AG09319 (cell line): ENCODE results near the gene CMBL.

Experiments
- DNase-seq: peaks from one replicate; pipeline ENCODE4 v3.0.0-alpha.2; 2010; ENCODE audit warnings: low read depth; ENCODE audit errors: extremely low read depth
- TF ChIP-seq, protein P1 (sequence below): IDR thresholded peaks from 2 replicates; pipeline ENCODE4 v1.5.1; 2011; ENCODE audit warnings: low read depth, mild to moderate bottlenecking, inconsistent platforms, low read length, moderate library complexity

Gene CMBL

DNA sequence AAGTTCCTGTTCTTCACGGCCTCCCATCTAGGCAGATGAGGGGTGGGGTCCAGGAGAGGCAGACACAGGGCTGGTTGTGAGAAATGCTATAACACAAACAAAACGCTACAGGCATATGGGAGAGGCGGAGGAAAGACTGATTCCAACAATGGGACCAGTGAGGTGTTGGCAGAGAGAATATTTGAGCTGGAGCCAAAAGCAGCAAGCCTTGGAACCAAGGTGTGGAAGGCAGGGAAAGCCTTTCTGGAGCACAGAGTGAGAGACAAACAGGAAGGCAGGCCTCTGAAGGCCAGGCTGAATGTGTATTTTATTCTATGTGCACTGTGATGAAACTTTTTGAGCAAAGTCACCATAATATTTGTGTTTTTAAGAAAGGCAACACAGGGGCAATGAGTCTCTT is 60.9 kb downstream of the CMBL start:
- no peak for DNase-seq
- TF ChIP-seq, protein P1, sequence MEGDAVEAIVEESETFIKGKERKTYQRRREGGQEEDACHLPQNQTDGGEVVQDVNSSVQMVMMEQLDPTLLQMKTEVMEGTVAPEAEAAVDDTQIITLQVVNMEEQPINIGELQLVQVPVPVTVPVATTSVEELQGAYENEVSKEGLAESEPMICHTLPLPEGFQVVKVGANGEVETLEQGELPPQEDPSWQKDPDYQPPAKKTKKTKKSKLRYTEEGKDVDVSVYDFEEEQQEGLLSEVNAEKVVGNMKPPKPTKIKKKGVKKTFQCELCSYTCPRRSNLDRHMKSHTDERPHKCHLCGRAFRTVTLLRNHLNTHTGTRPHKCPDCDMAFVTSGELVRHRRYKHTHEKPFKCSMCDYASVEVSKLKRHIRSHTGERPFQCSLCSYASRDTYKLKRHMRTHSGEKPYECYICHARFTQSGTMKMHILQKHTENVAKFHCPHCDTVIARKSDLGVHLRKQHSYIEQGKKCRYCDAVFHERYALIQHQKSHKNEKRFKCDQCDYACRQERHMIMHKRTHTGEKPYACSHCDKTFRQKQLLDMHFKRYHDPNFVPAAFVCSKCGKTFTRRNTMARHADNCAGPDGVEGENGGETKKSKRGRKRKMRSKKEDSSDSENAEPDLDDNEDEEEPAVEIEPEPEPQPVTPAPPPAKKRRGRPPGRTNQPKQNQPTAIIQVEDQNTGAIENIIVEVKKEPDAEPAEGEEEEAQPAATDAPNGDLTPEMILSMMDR = no peak

DNA sequence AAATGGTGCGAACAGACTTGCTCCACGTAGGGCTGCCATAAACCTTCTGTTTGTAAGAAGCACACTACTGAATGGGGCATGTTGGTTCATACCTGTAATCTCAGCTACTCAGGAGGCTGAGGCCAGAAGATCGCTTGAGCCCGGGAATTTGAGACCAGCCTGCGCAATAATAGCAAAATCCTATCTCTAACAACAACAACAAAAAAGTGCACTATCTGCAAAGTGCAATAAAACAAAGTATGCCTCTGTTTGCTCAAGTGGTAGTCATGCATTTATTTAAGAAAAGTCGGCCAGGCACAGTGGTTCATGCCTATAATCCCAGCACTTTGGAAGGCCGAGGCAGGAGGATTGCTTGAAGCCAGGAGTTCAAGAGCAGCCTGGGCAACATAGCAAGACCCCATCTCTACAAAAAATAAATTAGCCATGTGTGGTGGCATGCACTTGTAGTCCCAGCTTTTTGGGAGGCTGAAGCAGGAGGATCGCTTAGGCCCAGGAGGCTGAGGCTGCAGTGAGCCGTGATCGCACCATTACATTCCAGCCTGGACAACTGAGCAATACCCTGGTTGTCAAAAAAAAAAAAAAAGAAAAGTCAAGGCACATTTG is 63.3 kb downstream of the CMBL start:
- no peak for DNase-seq
- TF ChIP-seq, protein P1 = no peak

DNA sequence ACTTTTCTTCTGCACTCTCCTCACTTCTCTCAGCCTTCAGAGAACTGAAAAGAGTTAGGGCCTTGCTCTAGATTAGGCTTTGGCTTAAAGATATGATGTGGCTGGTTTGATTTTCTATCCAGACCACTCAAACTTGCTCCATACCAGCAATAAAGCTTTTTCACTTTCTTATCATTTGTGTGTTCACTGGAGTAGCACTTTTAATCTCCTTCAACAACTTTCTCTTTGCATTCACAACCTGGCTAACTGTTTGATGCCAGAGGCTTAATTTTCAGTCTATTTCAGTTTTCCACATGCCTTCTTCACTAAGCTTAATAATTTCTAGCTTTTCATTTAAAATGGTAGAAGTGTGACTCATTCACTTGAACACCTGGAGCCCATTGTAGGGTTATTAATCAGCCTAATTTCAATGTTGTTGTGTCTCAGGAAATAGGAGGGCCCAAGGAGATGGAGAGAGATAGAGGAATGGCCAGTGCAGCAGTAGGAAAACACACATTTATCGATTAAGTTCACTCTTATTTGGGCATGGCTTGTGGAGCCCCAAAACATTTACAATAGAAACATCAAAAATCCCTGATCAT is 64.0 kb downstream of the CMBL start:
- TF ChIP-seq, protein P1 = no peak
- no peak for DNase-seq

DNA sequence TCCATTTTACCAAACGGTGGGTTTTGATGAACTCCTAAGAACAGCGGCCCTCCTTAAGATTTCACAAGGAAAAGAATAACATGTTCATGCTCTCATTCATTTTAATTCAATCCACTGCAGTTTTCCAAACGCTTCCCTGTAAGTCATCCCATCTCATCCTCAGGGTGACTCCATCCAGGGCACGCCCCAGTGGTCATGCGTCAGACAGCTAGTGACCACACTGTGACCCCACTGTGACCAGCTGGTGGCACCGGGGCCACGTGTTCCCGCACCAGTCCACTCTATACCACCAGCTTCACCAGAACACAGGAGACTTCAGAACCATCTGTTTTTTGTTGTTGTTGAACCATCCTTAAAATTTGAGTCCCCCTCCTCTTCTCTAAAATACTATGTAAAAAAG is 72.4 kb downstream of the CMBL start:
- no peak for DNase-seq
- TF ChIP-seq, protein P1 = no peak

DNA sequence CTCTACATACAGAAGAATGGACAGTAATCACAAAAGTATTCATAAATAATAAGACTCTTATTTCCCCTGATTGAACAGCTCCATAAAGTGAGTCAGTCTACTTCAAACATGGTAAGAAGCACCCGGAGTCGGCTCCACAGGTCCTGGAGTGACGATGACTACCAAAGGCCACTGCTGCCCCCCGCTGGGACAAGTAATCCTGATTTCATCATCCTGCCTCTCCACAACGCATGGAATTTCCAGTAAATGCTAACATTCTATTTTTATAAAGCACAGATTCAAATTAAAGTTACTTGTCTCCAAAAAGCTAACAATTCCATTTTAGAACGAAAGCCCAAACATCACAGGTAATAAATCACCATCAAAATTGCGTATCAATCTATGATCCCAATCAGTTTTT is 74.2 kb downstream of the CMBL start:
- DNase-seq = peak; percentile 70
- TF ChIP-seq, protein P1 = peak; percentile 43

DNA sequence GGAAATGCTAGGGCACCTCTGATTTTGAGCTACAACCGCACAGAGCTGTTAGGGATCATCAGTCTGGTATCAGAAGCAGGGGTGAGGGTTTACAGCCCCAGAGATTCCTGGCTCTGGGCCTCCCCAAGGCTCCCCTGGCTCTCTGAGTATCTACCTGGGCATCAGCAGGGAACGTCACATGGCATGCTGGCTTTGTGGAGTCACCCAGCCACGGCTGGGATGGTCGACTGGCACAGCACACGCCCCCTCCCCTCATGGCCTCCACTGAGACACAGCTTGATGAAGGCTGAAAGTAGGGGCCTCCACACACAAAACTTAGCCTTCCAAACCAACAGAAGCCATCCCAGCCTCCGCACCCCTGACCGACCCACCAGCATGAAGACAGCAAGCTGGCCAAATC is 74.7 kb downstream of the CMBL start:
- DNase-seq = no peak
- TF ChIP-seq, protein P1 = no peak

DNA sequence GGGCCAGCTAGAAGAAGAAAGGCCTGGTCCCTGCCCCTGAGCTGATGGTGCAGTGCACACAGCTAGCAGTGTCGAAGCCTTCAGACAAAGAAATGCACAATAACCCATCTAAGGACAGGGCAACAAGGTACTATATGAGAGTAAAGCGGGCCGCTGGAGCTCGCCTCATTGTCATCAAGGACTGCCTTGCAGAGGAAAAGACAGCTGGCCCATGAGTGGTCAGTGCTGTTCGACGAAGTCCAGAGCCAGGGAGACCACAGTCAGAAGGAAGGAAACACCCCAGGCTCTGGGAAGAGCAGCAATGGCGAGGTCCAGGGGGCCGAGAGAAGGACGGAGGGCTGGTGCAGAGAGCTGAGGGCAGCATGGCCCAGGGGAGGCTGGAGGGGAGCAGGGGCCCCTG is 75.3 kb downstream of the CMBL start:
- DNase-seq = no peak
- TF ChIP-seq, protein P1 = no peak
